ENCODE measurements around the gene SERPINB10.
"Not testable (repeated sequence)": the region's sequence is repeated elsewhere in the genome, so short reads cannot be mapped to it uniquely, and the experiment has no call there.

Gene SERPINB10

GRCh38 chr18:63940008-63940407 lies 32.2 kb downstream of the SERPINB10 start:
- WGBS, 2 experiments = 95 to 96% methylated on average over 8 of the region's 8 CpGs

GRCh38 chr18:63940543-63941050 lies 32.8 kb downstream of the SERPINB10 start:
- WGBS, 2 experiments = 87 to 88% methylated on average over 17 of the region's 17 CpGs
- H3K4me3 ChIP-seq (ENCODE audit: insufficient read depth, low read depth, low read length); H3K36me3 ChIP-seq (ENCODE audit: control insufficient read depth, insufficient read depth, low read length); H3K27ac ChIP-seq (ENCODE audit: insufficient read depth, low read depth, low read length, poor library complexity, severe bottlenecking); H3K4me1 ChIP-seq (ENCODE audit: control insufficient read depth, insufficient read depth, low read length); H3K9me3 ChIP-seq (ENCODE audit: control insufficient read depth, low read length): not testable (repeated sequence)
- H3K27me3 ChIP-seq (ENCODE audit: control insufficient read depth, insufficient read depth, low read length, poor library complexity, severe bottlenecking) = peaks cover 22% of the 10 kb centered on the region

More at GRCh38 chr18:63940008-63940407, 32.2 kb downstream of the SERPINB10 start:
- H3K27ac ChIP-seq (ENCODE audit: insufficient read depth, low read depth, low read length, poor library complexity, severe bottlenecking) = no peak overlapping the region
- H3K36me3 ChIP-seq (ENCODE audit: control insufficient read depth, insufficient read depth, low read length) = no peaks in the 10 kb centered on the region
- no peaks in the 10 kb centered on the region for H3K9me3 ChIP-seq (ENCODE audit: control insufficient read depth, low read length)
- H3K4me1 ChIP-seq (ENCODE audit: control insufficient read depth, insufficient read depth, low read length) = no peaks in the 10 kb centered on the region
- peaks cover 22% of the 10 kb centered on the region for H3K27me3 ChIP-seq (ENCODE audit: control insufficient read depth, insufficient read depth, low read length, poor library complexity, severe bottlenecking)
- no peak overlapping the region for H3K4me3 ChIP-seq (ENCODE audit: insufficient read depth, low read depth, low read length)

- 100% methylated on average over 1 to 2 of the region's 3 CpGs for WGBS, 2 experiments
- Histone ChIP-seq H3K4me1 (ENCODE audit: control insufficient read depth, insufficient read depth, low read length) (peaks cover 4% of the 10 kb centered on the region), H3K36me3 (ENCODE audit: control insufficient read depth, insufficient read depth, low read length) (no peaks in the 10 kb centered on the region), H3K4me3 (ENCODE audit: insufficient read depth, low read depth, low read length) (no peak overlapping the region), H3K27me3 (ENCODE audit: control insufficient read depth, insufficient read depth, low read length, poor library complexity, severe bottlenecking) (peaks cover 19% of the 10 kb centered on the region), H3K27ac (ENCODE audit: insufficient read depth, low read depth, low read length, poor library complexity, severe bottlenecking) (no peak overlapping the region), H3K9me3 (ENCODE audit: control insufficient read depth, low read length) (no peaks in the 10 kb centered on the region)
These were observed 39.5 kb downstream of the SERPINB10 start for GRCh38 chr18:63947051-63947790.

- no peaks in the 10 kb centered on the region for H3K9me3 ChIP-seq (ENCODE audit: control insufficient read depth, low read length)
- H3K4me1 ChIP-seq (ENCODE audit: control insufficient read depth, insufficient read depth, low read length) = peaks cover 4% of the 10 kb centered on the region
- 10 to 11% methylated on average over 35 of the region's 35 CpGs for WGBS, 2 experiments
- H3K4me3 ChIP-seq (ENCODE audit: insufficient read depth, low read depth, low read length) = peak within 1 kb of the TSS; percentile 25
- H3K27ac ChIP-seq (ENCODE audit: insufficient read depth, low read depth, low read length, poor library complexity, severe bottlenecking) = no peak within 1 kb of the TSS
- no peaks in the 10 kb centered on the region for H3K36me3 ChIP-seq (ENCODE audit: control insufficient read depth, insufficient read depth, low read length)
- peaks cover 19% of the 10 kb centered on the region for H3K27me3 ChIP-seq (ENCODE audit: control insufficient read depth, insufficient read depth, low read length, poor library complexity, severe bottlenecking)
These were observed 41.4 kb downstream of the SERPINB10 start, which contains the start of gene HMSD for GRCh38 chr18:63949068-63949737. Gene HMSD (plus strand): TSS chr18:63949301. CDS start chr18:63953456, 4,155 bp downstream.

GRCh38 chr18:63951302-63951705 lies 43.5 kb downstream of the SERPINB10 start:
- H3K27ac ChIP-seq (ENCODE audit: insufficient read depth, low read depth, low read length, poor library complexity, severe bottlenecking) = no peak overlapping the region
- H3K27me3 ChIP-seq (ENCODE audit: control insufficient read depth, insufficient read depth, low read length, poor library complexity, severe bottlenecking) = peaks cover 19% of the 10 kb centered on the region
- H3K4me3 ChIP-seq (ENCODE audit: insufficient read depth, low read depth, low read length) = no peak overlapping the region
- 92 to 97% methylated on average over 3 to 4 of the region's 4 CpGs for WGBS, 2 experiments
- no peaks in the 10 kb centered on the region for H3K9me3 ChIP-seq (ENCODE audit: control insufficient read depth, low read length)
- peaks cover 4% of the 10 kb centered on the region for H3K4me1 ChIP-seq (ENCODE audit: control insufficient read depth, insufficient read depth, low read length)
- no peaks in the 10 kb centered on the region for H3K36me3 ChIP-seq (ENCODE audit: control insufficient read depth, insufficient read depth, low read length)

GRCh38 chr18:63953811-63954210 lies 46.1 kb downstream of the SERPINB10 start:
- Histone ChIP-seq H3K4me1 (ENCODE audit: control insufficient read depth, insufficient read depth, low read length) (peaks cover 3% of the 10 kb centered on the region), H3K9me3 (ENCODE audit: control insufficient read depth, low read length) (no peaks in the 10 kb centered on the region), H3K27me3 (ENCODE audit: control insufficient read depth, insufficient read depth, low read length, poor library complexity, severe bottlenecking) (peaks cover 9% of the 10 kb centered on the region), H3K36me3 (ENCODE audit: control insufficient read depth, insufficient read depth, low read length) (no peaks in the 10 kb centered on the region), H3K4me3 (ENCODE audit: insufficient read depth, low read depth, low read length) (no peak overlapping the region), H3K27ac (ENCODE audit: insufficient read depth, low read depth, low read length, poor library complexity, severe bottlenecking) (no peak overlapping the region)
- 89 to 91% methylated on average over 4 to 5 of the region's 5 CpGs for WGBS, 2 experiments

GRCh38 chr18:63956755-63957154 lies 49.0 kb downstream of the SERPINB10 start:
- H3K4me1 ChIP-seq (ENCODE audit: control insufficient read depth, insufficient read depth, low read length) = no peaks in the 10 kb centered on the region
- WGBS, 2 experiments = 87 to 96% methylated on average over 4 of the region's 4 CpGs
- H3K9me3 ChIP-seq (ENCODE audit: control insufficient read depth, low read length) = no peaks in the 10 kb centered on the region
- H3K27me3 ChIP-seq (ENCODE audit: control insufficient read depth, insufficient read depth, low read length, poor library complexity, severe bottlenecking) = no peaks in the 10 kb centered on the region
- no peaks in the 10 kb centered on the region for H3K36me3 ChIP-seq (ENCODE audit: control insufficient read depth, insufficient read depth, low read length)
- no peak overlapping the region for H3K27ac ChIP-seq (ENCODE audit: insufficient read depth, low read depth, low read length, poor library complexity, severe bottlenecking)
- H3K4me3 ChIP-seq (ENCODE audit: insufficient read depth, low read depth, low read length) = no peak overlapping the region

GRCh38 chr18:63960891-63961290 lies 53.1 kb downstream of the SERPINB10 start:
- Histone ChIP-seq H3K9me3 (ENCODE audit: control insufficient read depth, low read length) (no peaks in the 10 kb centered on the region), H3K27me3 (ENCODE audit: control insufficient read depth, insufficient read depth, low read length, poor library complexity, severe bottlenecking) (no peaks in the 10 kb centered on the region), H3K27ac (ENCODE audit: insufficient read depth, low read depth, low read length, poor library complexity, severe bottlenecking) (no peak overlapping the region), H3K4me3 (ENCODE audit: insufficient read depth, low read depth, low read length) (no peak overlapping the region), H3K36me3 (ENCODE audit: control insufficient read depth, insufficient read depth, low read length) (no peaks in the 10 kb centered on the region), H3K4me1 (ENCODE audit: control insufficient read depth, insufficient read depth, low read length) (no peaks in the 10 kb centered on the region)
- WGBS, 2 experiments = 80 to 100% methylated on average over 1 of the region's 1 CpG

- Histone ChIP-seq H3K4me1 (ENCODE audit: control insufficient read depth, insufficient read depth, low read length) (no peaks in the 10 kb centered on the region), H3K27me3 (ENCODE audit: control insufficient read depth, insufficient read depth, low read length, poor library complexity, severe bottlenecking) (no peaks in the 10 kb centered on the region), H3K36me3 (ENCODE audit: control insufficient read depth, insufficient read depth, low read length) (no peaks in the 10 kb centered on the region), H3K9me3 (ENCODE audit: control insufficient read depth, low read length) (no peaks in the 10 kb centered on the region), H3K27ac (ENCODE audit: insufficient read depth, low read depth, low read length, poor library complexity, severe bottlenecking) (no peak overlapping the region), H3K4me3 (ENCODE audit: insufficient read depth, low read depth, low read length) (no peak overlapping the region)
- 75 to 79% methylated on average over 4 to 5 of the region's 5 CpGs for WGBS, 2 experiments
These were observed 53.8 kb downstream of the SERPINB10 start for GRCh38 chr18:63961435-63961980.

GRCh38 chr18:63962137-63962536 lies 54.4 kb downstream of the SERPINB10 start:
- no peaks in the 10 kb centered on the region for H3K27me3 ChIP-seq (ENCODE audit: control insufficient read depth, insufficient read depth, low read length, poor library complexity, severe bottlenecking)
- H3K36me3 ChIP-seq (ENCODE audit: control insufficient read depth, insufficient read depth, low read length) = no peaks in the 10 kb centered on the region
- no peaks in the 10 kb centered on the region for H3K9me3 ChIP-seq (ENCODE audit: control insufficient read depth, low read length)
- no peak overlapping the region for H3K4me3 ChIP-seq (ENCODE audit: insufficient read depth, low read depth, low read length)
- no peak overlapping the region for H3K27ac ChIP-seq (ENCODE audit: insufficient read depth, low read depth, low read length, poor library complexity, severe bottlenecking)
- no peaks in the 10 kb centered on the region for H3K4me1 ChIP-seq (ENCODE audit: control insufficient read depth, insufficient read depth, low read length)
- 81 to 89% methylated on average over 1 of the region's 1 CpG for WGBS, 2 experiments

Measured in ectodermal cell (in vitro differentiated cells).